Right forelimb (tissue), 1 donor: ENCODE data around the gene AXIN1.
A peak's percentile ranks its signal among the peaks of the same experiment; 100 is the strongest.
"Not testable (repeated sequence)": the region's sequence is repeated elsewhere in the genome, so short reads cannot be mapped to it uniquely, and the experiment has no call there.

Experiments
- DNase-seq: peaks from one replicate; pipeline ENCODE4 v3.0.0-alpha.2; 2018

The AXIN1 gene

GRCh38 chr16:370443-370842, 17.9 kb upstream of the AXIN1 start, which contains the start of gene MRPL28:
Gene MRPL28 (minus strand): TSS chr16:370538. CDS start chr16:370218, 320 bp downstream.
- DNase-seq = peak; percentile 96

GRCh38 chr16:369866-370436, 17.4 kb upstream of the AXIN1 start:
- DNase-seq = no peak

GRCh38 chr16:369275-369865, 16.8 kb upstream of the AXIN1 start:
- DNase-seq = no peak

- DNase-seq = no peak
Observed at GRCh38 chr16:368388-369158, 16.1 kb upstream of the AXIN1 start.

GRCh38 chr16:367333-367903, 14.9 kb upstream of the AXIN1 start:
- DNase-seq = no peak

- no peak for DNase-seq
Observed at GRCh38 chr16:366476-366875, 14.0 kb upstream of the AXIN1 start.

GRCh38 chr16:364595-365491, 12.3 kb upstream of the AXIN1 start:
- DNase-seq = no peak

GRCh38 chr16:363766-364490, 11.4 kb upstream of the AXIN1 start:
- no peak for DNase-seq

GRCh38 chr16:363110-363765, 10.7 kb upstream of the AXIN1 start:
- no peak for DNase-seq

GRCh38 chr16:362702-362999, 10.1 kb upstream of the AXIN1 start:
- not testable (repeated sequence) for DNase-seq

- peak; percentile 70 for DNase-seq
Observed at GRCh38 chr16:361872-362701, 9.6 kb upstream of the AXIN1 start.

GRCh38 chr16:361341-361871, 8.9 kb upstream of the AXIN1 start:
- no peak for DNase-seq

- DNase-seq = no peak
Observed at GRCh38 chr16:360698-361336, 8.3 kb upstream of the AXIN1 start.

- DNase-seq = no peak
Observed at GRCh38 chr16:359871-360697, 7.6 kb upstream of the AXIN1 start.

- no peak for DNase-seq
Observed at GRCh38 chr16:359067-359763, 6.7 kb upstream of the AXIN1 start.

GRCh38 chr16:356741-357140, 4.2 kb upstream of the AXIN1 start:
- no peak for DNase-seq

- DNase-seq = no peak
Observed at GRCh38 chr16:354971-355461, 2.5 kb upstream of the AXIN1 start.

- no peak for DNase-seq
Observed at GRCh38 chr16:354291-354881, 1.9 kb upstream of the AXIN1 start.
